ENCODE data around the gene KAT2B.

GRCh38 chr3:20008646-20009045 lies 31.6 kb upstream of the KAT2B start:
- TF ChIP-seq CTCF (IDR thresholded peaks at IDR 0.05 in 4 of 5, conservative IDR thresholded peaks at IDR 0.05 in 1 of 5) = no peak
- no peak for TF ChIP-seq POLR2A (IDR thresholded peaks at IDR 0.05)
